ENCODE data around the gene CLIC1.

DNA sequence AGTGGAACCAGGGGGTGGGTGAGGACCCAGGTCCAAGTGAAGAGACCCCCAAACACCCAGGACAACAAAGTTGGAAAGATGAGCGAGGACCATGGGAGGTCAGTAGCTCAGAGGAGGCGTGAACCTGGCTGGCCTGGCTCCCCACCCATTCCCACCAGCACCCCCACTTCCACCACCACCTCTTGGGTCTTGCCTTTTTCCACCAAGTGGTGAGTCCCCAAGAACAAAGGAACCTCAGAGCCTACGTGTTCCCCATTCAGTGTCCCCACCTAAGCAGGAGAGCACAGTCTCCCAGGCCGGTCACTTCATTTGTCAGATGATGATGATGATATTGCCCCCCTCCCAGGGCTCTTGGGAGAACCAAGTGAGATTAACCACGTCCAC is 41.3 kb upstream of the CLIC1 start:
- TF ChIP-seq, protein P1, sequence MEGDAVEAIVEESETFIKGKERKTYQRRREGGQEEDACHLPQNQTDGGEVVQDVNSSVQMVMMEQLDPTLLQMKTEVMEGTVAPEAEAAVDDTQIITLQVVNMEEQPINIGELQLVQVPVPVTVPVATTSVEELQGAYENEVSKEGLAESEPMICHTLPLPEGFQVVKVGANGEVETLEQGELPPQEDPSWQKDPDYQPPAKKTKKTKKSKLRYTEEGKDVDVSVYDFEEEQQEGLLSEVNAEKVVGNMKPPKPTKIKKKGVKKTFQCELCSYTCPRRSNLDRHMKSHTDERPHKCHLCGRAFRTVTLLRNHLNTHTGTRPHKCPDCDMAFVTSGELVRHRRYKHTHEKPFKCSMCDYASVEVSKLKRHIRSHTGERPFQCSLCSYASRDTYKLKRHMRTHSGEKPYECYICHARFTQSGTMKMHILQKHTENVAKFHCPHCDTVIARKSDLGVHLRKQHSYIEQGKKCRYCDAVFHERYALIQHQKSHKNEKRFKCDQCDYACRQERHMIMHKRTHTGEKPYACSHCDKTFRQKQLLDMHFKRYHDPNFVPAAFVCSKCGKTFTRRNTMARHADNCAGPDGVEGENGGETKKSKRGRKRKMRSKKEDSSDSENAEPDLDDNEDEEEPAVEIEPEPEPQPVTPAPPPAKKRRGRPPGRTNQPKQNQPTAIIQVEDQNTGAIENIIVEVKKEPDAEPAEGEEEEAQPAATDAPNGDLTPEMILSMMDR (IDR thresholded peaks at IDR 0.05) = no peak
- TF ChIP-seq ZFX (IDR thresholded peaks at IDR 0.05; ENCODE audit: borderline replicate concordance) = no peak

Measured in 22Rv1 (cell line).